Cardiac fibroblast (primary cell): ENCODE data around the gene LCLAT1.

ENCODE experiments used
- DNase-seq, 2 donors: peaks; one replicate each; pipeline versions ENCODE4 v3.0.0 to v3.0.0-alpha.2; 2010; ENCODE audit warnings: low read depth in 2 of 2
- H3K4me3 ChIP-seq, 2 donors: replicated peaks in 1 of 2; 1 replicate in 1 of 2; 2 replicates in 1 of 2; pipeline ENCODE4 v1.5.1; 2011; ENCODE audit warnings: low read depth in 2 of 2, low read length in 2 of 2, mild to moderate bottlenecking in 2 of 2, moderate library complexity in 1 of 2
- TF ChIP-seq, protein P1 (sequence below): IDR thresholded peaks from one replicate; pipeline ENCODE4 v1.5.1; 2011; ENCODE audit warnings: low read depth, mild to moderate bottlenecking, low read length, inconsistent platforms

Gene LCLAT1

DNA sequence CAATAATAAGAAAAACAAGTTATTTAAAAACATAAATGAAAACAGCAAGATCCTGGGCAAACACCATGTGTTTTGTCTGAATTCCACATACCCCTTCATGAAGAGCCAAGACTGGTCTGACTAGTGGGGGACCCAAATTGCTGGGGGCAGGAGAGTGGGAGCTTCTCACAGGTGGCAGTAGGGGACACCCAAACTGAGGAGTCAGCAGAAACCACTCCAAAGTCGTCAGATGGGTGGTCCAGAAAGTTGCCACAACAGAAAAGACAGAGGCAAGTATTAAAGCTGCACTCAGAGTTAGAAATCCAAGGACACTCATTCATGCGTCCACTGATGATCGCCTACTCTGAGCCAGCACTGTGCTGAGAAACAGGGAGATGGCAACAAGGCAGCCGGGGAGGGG lies 12.3 kb upstream of the LCLAT1 start:
- TF ChIP-seq, protein P1, sequence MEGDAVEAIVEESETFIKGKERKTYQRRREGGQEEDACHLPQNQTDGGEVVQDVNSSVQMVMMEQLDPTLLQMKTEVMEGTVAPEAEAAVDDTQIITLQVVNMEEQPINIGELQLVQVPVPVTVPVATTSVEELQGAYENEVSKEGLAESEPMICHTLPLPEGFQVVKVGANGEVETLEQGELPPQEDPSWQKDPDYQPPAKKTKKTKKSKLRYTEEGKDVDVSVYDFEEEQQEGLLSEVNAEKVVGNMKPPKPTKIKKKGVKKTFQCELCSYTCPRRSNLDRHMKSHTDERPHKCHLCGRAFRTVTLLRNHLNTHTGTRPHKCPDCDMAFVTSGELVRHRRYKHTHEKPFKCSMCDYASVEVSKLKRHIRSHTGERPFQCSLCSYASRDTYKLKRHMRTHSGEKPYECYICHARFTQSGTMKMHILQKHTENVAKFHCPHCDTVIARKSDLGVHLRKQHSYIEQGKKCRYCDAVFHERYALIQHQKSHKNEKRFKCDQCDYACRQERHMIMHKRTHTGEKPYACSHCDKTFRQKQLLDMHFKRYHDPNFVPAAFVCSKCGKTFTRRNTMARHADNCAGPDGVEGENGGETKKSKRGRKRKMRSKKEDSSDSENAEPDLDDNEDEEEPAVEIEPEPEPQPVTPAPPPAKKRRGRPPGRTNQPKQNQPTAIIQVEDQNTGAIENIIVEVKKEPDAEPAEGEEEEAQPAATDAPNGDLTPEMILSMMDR, result no peak
- no peak for DNase-seq
- no peak overlapping the region for H3K4me3 ChIP-seq

DNA sequence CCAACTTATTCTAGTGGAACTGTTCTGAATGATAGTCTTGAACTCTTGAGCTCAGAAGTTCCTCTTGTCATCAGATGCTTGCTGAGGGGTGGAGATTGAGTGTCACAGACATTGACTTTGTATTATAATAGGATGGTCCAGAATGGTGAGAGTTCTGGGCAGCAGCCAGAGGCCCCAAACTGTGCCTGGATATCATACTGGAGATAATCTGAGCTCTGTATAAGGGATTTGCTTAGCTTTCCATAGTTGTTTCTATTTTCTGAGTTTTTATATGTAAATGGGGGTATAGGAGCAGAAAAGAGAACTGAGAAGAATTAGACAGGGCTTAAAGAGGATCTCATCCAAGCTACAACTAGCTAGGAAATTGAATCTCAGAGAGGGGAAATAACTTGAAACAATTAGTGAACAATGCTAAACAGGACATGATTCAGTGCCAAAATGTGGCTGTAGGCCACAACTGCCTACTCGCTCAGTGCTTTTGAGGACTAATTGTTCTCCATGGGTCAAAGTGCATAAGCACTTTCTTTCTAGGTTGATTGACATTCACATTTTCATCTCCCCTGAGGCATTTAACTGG lies 10.1 kb upstream of the LCLAT1 start:
- peak; percentile 16 to 42 for DNase-seq
- TF ChIP-seq, protein P1, result no peak
- no peak overlapping the region for H3K4me3 ChIP-seq

DNA sequence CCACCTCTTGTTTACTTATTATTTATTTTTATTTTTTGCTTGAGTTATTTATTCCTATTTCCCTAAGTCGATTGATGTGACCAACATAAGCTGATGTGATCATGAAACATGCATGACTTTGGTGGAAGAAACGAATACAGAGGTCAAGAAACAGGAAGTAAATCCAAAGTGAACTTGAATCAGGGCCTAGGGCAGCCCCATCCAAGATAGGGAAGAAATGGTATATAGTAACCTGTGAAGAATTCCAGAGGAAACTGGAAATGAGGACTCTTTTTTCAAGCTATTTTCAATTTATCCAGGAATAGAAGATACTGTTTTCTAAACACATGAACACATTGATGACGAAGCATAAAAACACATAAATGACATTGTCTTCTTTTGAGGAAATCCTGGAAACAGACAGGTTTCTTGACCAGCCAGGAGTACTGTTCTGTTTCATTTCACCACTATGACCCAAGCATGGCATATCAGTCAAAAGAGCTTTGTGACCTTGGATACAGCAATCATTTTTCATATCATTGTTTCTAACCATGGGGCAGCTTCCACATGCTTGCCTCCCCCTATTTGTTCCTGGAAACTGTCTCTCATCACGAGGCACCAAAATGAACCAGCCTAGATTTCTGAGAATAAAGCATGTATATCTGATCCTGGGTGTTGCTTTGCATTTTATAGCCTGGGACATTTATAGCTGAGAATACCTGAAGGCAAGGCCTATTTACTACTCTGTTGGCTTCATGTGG lies 9.1 kb upstream of the LCLAT1 start:
- no peak for DNase-seq
- TF ChIP-seq, protein P1, result no peak
- H3K4me3 ChIP-seq, result no peak overlapping the region

DNA sequence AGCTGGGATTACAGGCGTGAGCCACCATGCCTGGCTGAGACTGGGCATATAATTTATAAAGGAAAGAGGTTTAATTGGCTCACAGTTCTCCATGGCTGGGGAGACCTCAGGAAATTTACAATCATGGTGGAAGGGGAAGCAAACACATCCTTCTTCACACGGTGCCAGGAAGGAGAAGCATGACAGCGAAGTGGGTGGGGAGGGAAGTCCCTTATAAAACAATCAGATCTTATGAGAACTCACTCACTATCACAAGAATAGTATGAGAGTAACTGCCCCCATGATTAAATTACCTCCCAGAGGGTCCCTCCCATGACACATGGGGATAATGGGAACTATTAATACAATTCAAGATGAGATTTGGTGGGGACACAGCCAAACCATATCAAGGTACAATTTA lies 7.8 kb upstream of the LCLAT1 start:
- no peak for DNase-seq
- TF ChIP-seq, protein P1, result no peak

DNA sequence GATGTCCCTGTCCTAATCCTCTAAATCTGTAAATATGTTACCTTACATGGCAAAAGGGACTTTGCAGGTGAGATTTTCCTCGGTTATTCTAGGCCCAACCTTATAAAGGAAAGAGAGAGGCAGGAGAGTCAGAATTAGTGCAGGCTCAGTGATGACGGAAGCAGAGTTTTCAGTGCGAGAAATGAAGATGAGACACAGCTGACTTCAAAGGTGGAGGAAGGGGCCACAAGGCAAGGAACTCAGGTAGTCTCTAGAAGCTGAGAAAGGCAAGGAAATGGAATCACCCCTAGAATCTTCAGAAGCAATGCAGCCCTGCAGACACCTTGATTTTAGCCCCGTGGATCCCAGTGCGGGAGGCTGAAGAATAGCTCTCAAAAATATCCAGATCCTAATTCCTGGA lies 7.2 kb upstream of the LCLAT1 start:
- no peak for DNase-seq
- no peak overlapping the region for H3K4me3 ChIP-seq
- TF ChIP-seq, protein P1, result no peak

More for the DNA sequence above, 7.8 kb upstream of the LCLAT1 start:
- no peak overlapping the region for H3K4me3 ChIP-seq

DNA sequence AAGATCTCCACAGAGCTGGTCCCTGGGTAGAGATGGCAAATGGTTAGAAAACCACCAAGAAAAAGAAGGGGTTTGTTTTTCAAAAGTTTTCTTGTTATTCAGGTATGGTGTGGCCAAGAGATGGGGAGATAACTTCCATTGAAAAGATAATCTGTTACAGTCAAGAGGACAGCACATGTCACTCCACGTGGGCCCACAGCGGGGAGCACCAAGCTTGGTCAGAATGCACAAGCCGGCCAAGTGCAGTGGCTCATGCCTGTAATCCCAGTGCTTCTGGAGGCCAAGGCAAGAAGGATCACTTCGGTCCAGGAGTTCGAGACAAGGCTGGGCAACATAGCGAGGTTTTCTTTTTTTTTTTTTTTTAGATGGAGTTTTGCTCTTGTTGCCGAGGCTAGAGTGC lies 6.0 kb upstream of the LCLAT1 start:
- TF ChIP-seq, protein P1, result no peak
- DNase-seq, result no peak

More for the DNA sequence above, 6.0 kb upstream of the LCLAT1 start:
- H3K4me3 ChIP-seq, result no peak overlapping the region
